Astrocyte (in vitro differentiated cells and primary cell): ENCODE measurements around the gene TBL1XR1.

Experiments used
- CTCF ChIP-seq: IDR thresholded peaks from 2 replicates; pipeline ENCODE4 v1.5.1; 2011; ENCODE audit warnings: low read depth, mild to moderate bottlenecking, inconsistent platforms, low read length, moderate library complexity; ENCODE audit not compliant: insufficient read depth
- EZH2 ChIP-seq: IDR thresholded peaks from 2 replicates; pipeline ENCODE4 v1.6.1; 2012; ENCODE audit warnings: mild to moderate bottlenecking, low read length, inconsistent platforms; ENCODE audit not compliant: insufficient read depth

GRCh38 chr3:176992565-176992964, 204.7 kb downstream of the TBL1XR1 start:
- TF ChIP-seq CTCF (no peak), EZH2 (no peak)
